PFSK-1 (cell line): ENCODE measurements around the gene CACNA1C.

Experiments
- FOXP2 ChIP-seq: optimal IDR thresholded peaks from 2 replicates; pipeline ENCODE3; 2011; ENCODE audit warnings: borderline replicate concordance, control low read depth, inconsistent platforms; ENCODE audit not compliant: insufficient read depth; ENCODE audit errors: extremely low read length, extremely low read depth
- POLR2AphosphoS5 ChIP-seq: IDR thresholded peaks from 2 replicates; pipeline ENCODE4 v1.6.1; 2012; ENCODE audit warnings: low read depth, mild to moderate bottlenecking, control low read depth, low read length, moderate library complexity
- REST ChIP-seq, 2 experiments: IDR thresholded peaks; 2 replicates each; pipeline versions ENCODE4 v1.6.1 to v1.8.0; 2011 to 2012; ENCODE audit warnings: low read depth in 2 of 2, low read length in 2 of 2, control low read depth in 1 of 2, inconsistent platforms in 1 of 2, mild to moderate bottlenecking in 1 of 2, moderate library complexity in 1 of 2; ENCODE audit not compliant: insufficient read depth in 1 of 2
- SIN3A ChIP-seq: IDR thresholded peaks from 2 replicates; pipeline ENCODE4 v1.6.1; 2012; ENCODE audit warnings: mild to moderate bottlenecking, low read length, moderate library complexity, borderline replicate concordance; ENCODE audit not compliant: insufficient read depth
- TAF1 ChIP-seq: IDR thresholded peaks from 2 replicates; pipeline ENCODE4 v1.6.1; 2012; ENCODE audit warnings: low read length, control low read depth, borderline replicate concordance; ENCODE audit not compliant: insufficient read depth

- no peak for TF ChIP-seq SIN3A
- TF ChIP-seq TAF1, result no peak
- no peak for TF ChIP-seq POLR2AphosphoS5
- no peak for TF ChIP-seq REST (IDR thresholded peaks at IDR 0.05; ENCODE audit: insufficient read depth in 1 of 2, low read depth in 2 of 2, low read length in 2 of 2)
- TF ChIP-seq FOXP2, result no peak
Observed at GRCh38 chr12:2386566-2386965, 333.8 kb downstream of the CACNA1C start.
